BE2C (cell line): Measurements from ENCODE around the gene KNSTRN.

Source experiments
- DNase-seq: peaks from one replicate; pipeline ENCODE4 v3.0.0-alpha.2; 2020
- H3K27me3 ChIP-seq: fragments of 250-450 bp; sonication (Bioruptor Pico); 2 replicates; pipeline ENCODE4 v1.5.1; 2020; ENCODE audit warnings: mild to moderate bottlenecking
- H3K36me3 ChIP-seq: fragments of 250-450 bp; sonication (Bioruptor Pico); 2 replicates; pipeline ENCODE4 v1.5.1; 2020; ENCODE audit warnings: mild to moderate bottlenecking
- H3K4me1 ChIP-seq: fragments of 250-450 bp; sonication (Bioruptor Pico); 2 replicates; pipeline ENCODE4 v1.5.1; 2020
- H3K4me3 ChIP-seq: 2 replicates; pipeline ENCODE4 v1.5.1; 2011; ENCODE audit warnings: low read depth, low read length
- H3K9me3 ChIP-seq: fragments of 250-450 bp; sonication (Bioruptor Pico); 2 replicates; pipeline ENCODE4 v1.5.1; 2020
- TF ChIP-seq, protein P1 (sequence below): IDR thresholded peaks from 2 replicates; pipeline ENCODE4 v1.5.1; 2012; ENCODE audit warnings: mild to moderate bottlenecking, low read depth, low read length

KNSTRN gene

GRCh38 chr15:40336744-40337122, 45.8 kb upstream of the KNSTRN start:
- DNase-seq: no peak
- Histone ChIP-seq H3K4me1 (peaks cover 71% of the 10 kb centered on the region), H3K36me3 (no peaks in the 10 kb centered on the region), H3K4me3 (no peak overlapping the region), H3K27me3 (no peaks in the 10 kb centered on the region), H3K9me3 (no peaks in the 10 kb centered on the region)
- TF ChIP-seq, protein P1, sequence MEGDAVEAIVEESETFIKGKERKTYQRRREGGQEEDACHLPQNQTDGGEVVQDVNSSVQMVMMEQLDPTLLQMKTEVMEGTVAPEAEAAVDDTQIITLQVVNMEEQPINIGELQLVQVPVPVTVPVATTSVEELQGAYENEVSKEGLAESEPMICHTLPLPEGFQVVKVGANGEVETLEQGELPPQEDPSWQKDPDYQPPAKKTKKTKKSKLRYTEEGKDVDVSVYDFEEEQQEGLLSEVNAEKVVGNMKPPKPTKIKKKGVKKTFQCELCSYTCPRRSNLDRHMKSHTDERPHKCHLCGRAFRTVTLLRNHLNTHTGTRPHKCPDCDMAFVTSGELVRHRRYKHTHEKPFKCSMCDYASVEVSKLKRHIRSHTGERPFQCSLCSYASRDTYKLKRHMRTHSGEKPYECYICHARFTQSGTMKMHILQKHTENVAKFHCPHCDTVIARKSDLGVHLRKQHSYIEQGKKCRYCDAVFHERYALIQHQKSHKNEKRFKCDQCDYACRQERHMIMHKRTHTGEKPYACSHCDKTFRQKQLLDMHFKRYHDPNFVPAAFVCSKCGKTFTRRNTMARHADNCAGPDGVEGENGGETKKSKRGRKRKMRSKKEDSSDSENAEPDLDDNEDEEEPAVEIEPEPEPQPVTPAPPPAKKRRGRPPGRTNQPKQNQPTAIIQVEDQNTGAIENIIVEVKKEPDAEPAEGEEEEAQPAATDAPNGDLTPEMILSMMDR: peak; percentile 20; the same call in 1 of the 2 replicates

DNA sequence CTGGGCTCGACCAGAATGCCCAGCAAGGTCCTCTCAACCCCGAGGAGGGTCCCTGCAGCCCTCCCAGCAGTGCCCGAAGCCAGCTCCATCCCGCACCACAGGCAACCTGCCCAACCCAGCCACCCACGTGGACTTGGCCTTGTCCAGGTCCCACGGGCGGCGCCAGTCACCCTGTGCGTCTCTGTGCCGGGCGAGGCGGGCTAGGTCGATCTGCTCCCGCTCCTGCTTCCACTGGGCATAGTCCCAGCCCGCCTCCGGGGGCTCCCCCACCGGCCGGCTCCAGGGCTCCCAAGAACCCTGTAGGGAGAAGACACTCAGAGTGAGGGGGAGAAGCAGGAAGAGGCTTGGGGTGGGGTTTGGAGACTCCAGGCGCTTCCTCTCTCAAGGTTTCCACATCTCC, 44.9 kb upstream of the KNSTRN start:
- no peak overlapping the region for H3K4me3 ChIP-seq
- H3K36me3 ChIP-seq: no peaks in the 10 kb centered on the region
- H3K4me1 ChIP-seq: peaks cover 71% of the 10 kb centered on the region
- no peaks in the 10 kb centered on the region for H3K9me3 ChIP-seq
- no peak for DNase-seq
- TF ChIP-seq, protein P1: no peak
- H3K27me3 ChIP-seq: no peaks in the 10 kb centered on the region

DNA sequence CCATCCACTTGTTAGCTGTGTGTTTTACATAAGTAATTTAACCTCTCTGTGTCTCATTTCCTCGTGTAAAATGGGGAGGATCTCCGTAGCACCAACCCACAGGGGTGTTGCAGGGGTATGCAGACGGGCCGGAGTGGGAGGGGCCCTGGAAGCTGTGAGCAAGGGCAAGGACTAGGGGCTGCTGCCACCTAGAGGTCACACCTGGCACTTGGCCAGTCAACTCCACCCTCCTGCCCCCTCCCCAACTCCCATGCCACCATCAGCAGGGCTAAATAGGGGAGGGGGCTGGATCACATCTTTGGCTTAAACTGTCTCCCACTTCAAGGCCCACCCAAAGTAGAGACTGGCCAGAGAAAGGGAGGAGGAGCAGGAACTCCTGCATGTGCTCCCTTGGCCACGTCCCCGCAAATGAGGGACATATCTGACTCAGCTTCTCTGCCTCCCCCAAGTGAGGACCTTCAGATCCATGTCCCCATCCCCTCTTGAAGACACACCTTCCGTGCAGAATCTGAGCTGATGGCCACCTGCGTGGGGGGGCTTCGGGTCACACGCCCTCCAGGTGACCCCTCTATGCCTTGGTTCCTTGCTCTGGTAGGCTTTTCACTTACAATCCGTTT, 44.4 kb upstream of the KNSTRN start:
- H3K36me3 ChIP-seq: no peaks in the 10 kb centered on the region
- no peak overlapping the region for H3K4me3 ChIP-seq
- peaks cover 71% of the 10 kb centered on the region for H3K4me1 ChIP-seq
- no peaks in the 10 kb centered on the region for H3K27me3 ChIP-seq
- no peaks in the 10 kb centered on the region for H3K9me3 ChIP-seq
- DNase-seq: peak; percentile 89
- TF ChIP-seq, protein P1: peak; percentile 96

DNA sequence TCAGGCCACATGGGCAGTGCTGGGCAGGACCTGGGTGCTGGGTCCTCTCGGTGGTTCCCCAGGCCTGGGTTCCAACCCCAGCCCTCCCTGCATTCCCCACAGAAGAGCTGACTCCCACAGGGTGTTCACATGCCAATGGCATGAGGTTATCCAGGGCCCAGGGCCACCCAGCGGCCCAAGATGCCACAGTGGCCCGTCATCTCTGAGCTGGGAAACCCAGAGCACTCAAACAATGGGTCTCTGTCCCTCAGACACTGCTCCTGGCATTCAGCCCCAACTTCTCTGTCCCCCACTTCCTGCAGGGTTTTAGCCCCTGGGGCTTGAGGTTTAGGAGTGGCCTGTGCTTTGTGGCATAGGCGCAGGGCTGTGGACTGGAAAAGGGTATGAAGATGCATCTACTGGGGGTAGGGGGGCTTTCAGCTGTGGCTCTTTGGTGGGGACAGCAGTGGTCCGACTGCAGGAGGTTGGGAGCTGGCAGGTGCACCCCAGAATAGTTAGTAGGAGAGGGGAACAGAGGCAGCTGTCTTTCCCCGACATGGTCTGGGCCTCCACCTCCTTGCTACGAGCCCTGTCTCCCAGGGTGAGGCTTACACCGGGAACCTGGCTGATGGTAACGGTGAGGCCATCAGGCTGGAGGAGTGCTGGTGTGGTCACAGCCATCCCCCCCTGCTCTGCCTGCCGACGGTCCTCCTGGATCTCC, 43.5 kb upstream of the KNSTRN start:
- TF ChIP-seq, protein P1: no peak
- no peak for DNase-seq
- no peak overlapping the region for H3K4me3 ChIP-seq

DNA sequence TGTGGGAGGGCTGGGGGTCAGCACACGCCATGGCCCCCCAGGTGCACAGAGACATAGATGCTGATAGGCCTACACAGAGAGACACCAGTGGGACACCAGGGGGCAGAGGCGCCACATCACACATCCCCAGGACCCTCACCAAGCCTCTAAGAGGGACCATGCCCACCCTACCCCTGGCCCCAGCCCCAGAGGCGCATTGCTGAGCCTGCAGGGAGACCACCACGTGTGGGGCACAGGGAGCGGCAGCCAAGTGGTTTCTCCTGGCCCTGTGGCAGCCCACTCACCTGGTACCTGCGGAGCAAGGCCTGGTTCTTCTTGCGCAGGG, 42.9 kb upstream of the KNSTRN start:
- Histone ChIP-seq H3K4me1 (peaks cover 63% of the 10 kb centered on the region), H3K9me3 (no peaks in the 10 kb centered on the region), H3K4me3 (peak overlapping the region; percentile 46), H3K36me3 (no peaks in the 10 kb centered on the region), H3K27me3 (no peaks in the 10 kb centered on the region)
- peak; percentile 66 for DNase-seq
- TF ChIP-seq, protein P1: peak; percentile 61

More for the DNA sequence above, 43.5 kb upstream of the KNSTRN start:
- Histone ChIP-seq H3K9me3 (no peaks in the 10 kb centered on the region), H3K27me3 (no peaks in the 10 kb centered on the region), H3K36me3 (no peaks in the 10 kb centered on the region), H3K4me1 (peaks cover 66% of the 10 kb centered on the region)

GRCh38 chr15:40340038-40340739, 42.3 kb upstream of the KNSTRN start:
- H3K4me3 ChIP-seq: peak overlapping the region; percentile 46
- peaks cover 57% of the 10 kb centered on the region for H3K4me1 ChIP-seq
- no peaks in the 10 kb centered on the region for H3K9me3 ChIP-seq
- H3K36me3 ChIP-seq: no peaks in the 10 kb centered on the region
- TF ChIP-seq, protein P1: no peak
- DNase-seq: peak; percentile 89
- no peaks in the 10 kb centered on the region for H3K27me3 ChIP-seq
